ENCODE measurements around the gene TOM1L2. TPM values are rescaled to one million over a fixed set of nuclear protein-coding genes. Genes with fewer than 3 reads are reported as not detected.

Gene TOM1L2
- total RNA-seq, 1 experiment from 2014 or later, result 24.1 TPM

GRCh38 chr17:17966399-17966798 lies 5.8 kb downstream of the TOM1L2 start:
- no peaks in the 10 kb centered on the region for H3K79me2 ChIP-seq (ENCODE audit: insufficient read depth, low read length)
- ChIA-PET RAD21 (ENCODE audit: low non-redundant PET in 1 of 2, low total read pairs in 2 of 2, uncharacterized antibody in 2 of 2, unreplicated experiment in 2 of 2) (interaction anchor here in 1 of 2 experiments (0.6 kb wide), 1 partner anchor 339 kb away, joined by 4 read pairs; no protein-coding TSS in a partner anchor), POLR2A (no interaction called here), CTCF (no interaction called here)
- H3K4me2 ChIP-seq (ENCODE audit: low read length), result no peak overlapping the region
- no peaks in the 10 kb centered on the region for H3K36me3 ChIP-seq (ENCODE audit: control insufficient read depth in 1 of 2, insufficient read depth in 2 of 2, low read length in 2 of 2)
- H3K9ac ChIP-seq (ENCODE audit: low read length), result no peak overlapping the region
- peaks cover 6 to 13% of the 10 kb centered on the region in 2 experiments for H3K4me1 ChIP-seq (ENCODE audit: control insufficient read depth in 1 of 2, insufficient read depth in 2 of 2, low read length in 2 of 2)
- TF ChIP-seq SIN3A (IDR thresholded peaks at IDR 0.05; ENCODE audit: low read depth) (no peak), CEBPB (IDR thresholded peaks at IDR 0.05; ENCODE audit: low read depth) (no peak), SP1 (IDR thresholded peaks at IDR 0.05; ENCODE audit: low read depth) (no peak), EZH2 (IDR thresholded peaks at IDR 0.05) (no peak), ATF3 (IDR thresholded peaks at IDR 0.05) (no peak), FOSL1 (IDR thresholded peaks at IDR 0.05; ENCODE audit: low read depth) (no peak), CBX3 (IDR thresholded peaks at IDR 0.05; ENCODE audit: low read depth) (no peak), SRF (IDR thresholded peaks at IDR 0.05; ENCODE audit: low read depth) (no peak), EZH2phosphoT487 (IDR thresholded peaks at IDR 0.05; ENCODE audit: borderline replicate concordance) (no peak), ZFX (IDR thresholded peaks at IDR 0.05) (no peak), POLR2AphosphoS5 (IDR thresholded peaks at IDR 0.05; ENCODE audit: low read depth, low read length) (no peak), CTCF (IDR thresholded peaks at IDR 0.05 in 2 of 3, conservative IDR thresholded peaks at IDR 0.05 in 1 of 3; ENCODE audit: borderline replicate concordance in 1 of 3, insufficient read depth in 1 of 3, low read depth in 2 of 3, low read length in 2 of 3) (no peak), YY1 (IDR thresholded peaks at IDR 0.05; ENCODE audit: extremely low read depth, insufficient replicate concordance, low read depth, low read length) (no peak), TCF7L2 (IDR thresholded peaks at IDR 0.05; ENCODE audit: borderline replicate concordance, extremely low read depth, insufficient read depth, insufficient read length) (no peak), JUND (IDR thresholded peaks at IDR 0.05) (no peak), RAD21 (IDR thresholded peaks at IDR 0.05; ENCODE audit: low read depth) (no peak), REST (IDR thresholded peaks at IDR 0.05; ENCODE audit: low read depth) (no peak), MAX (IDR thresholded peaks at IDR 0.05) (no peak)
- BruUV-seq (replicated peaks), result no TSS peak
- H3K9me3 ChIP-seq (ENCODE audit: control insufficient read depth in 1 of 2, insufficient read depth in 1 of 2, low read depth in 1 of 2, low read length in 2 of 2), result no peaks in the 10 kb centered on the region
- no peaks in the 10 kb centered on the region for H3K27me3 ChIP-seq (ENCODE audit: insufficient read depth, low read length)
- no peak for ATAC-seq
- DNase-seq (ENCODE audit: low read depth, low spot score), result no peak
- no peak overlapping the region for H3K4me3 ChIP-seq (replicated peaks in 1 of 2; ENCODE audit: low read depth in 1 of 2, low read length in 2 of 2)
- H3K9me2 ChIP-seq (ENCODE audit: insufficient read depth), result no peaks in the 10 kb centered on the region
- intact Hi-C loops (cut with micrococcal nuclease), result no loop called here
- H2AFZ ChIP-seq (ENCODE audit: low read depth, low read length, poor library complexity, severe bottlenecking), result no peak overlapping the region
- no peaks in the 10 kb centered on the region for H4K20me1 ChIP-seq (ENCODE audit: insufficient read depth)
- H3K27ac ChIP-seq (ENCODE audit: low read depth, low read length), result no peak overlapping the region
